ENCODE measurements around the gene ULK1.
A peak's percentile ranks its signal among the peaks of the same experiment; 100 is the strongest.
"Not testable (repeated sequence)": the region's sequence is repeated elsewhere in the genome, so short reads cannot be mapped to it uniquely, and the experiment has no call there.

ULK1 gene

DNA sequence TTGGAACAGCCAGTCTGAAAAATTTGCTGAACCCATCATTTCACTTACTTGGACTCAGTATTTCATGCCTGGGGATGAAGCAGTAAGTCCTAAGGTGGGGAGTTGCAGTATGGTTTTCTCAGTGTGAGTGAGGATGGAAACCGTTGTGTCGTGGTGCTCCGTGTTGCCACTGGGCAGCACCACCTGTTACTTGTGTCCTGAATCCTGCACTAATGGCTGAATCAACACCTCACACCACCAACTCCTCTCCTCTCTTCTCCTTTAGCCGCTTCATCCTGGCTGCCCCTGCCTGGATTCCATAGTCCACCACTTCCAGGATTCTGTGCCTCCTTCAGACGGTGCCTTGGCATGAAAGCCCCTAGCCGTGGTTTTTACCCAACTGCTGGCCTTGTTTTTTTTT lies 52.3 kb downstream of the ULK1 start:
- DNase-seq (ENCODE audit: low read depth, low spot score) = no peak
- H3K4me3 ChIP-seq (ENCODE audit: low read depth, low read length) = no peak overlapping the region
- ChIA-PET POLR2A (no interaction called here), CTCF (no interaction called here)
- TF ChIP-seq, protein P1, sequence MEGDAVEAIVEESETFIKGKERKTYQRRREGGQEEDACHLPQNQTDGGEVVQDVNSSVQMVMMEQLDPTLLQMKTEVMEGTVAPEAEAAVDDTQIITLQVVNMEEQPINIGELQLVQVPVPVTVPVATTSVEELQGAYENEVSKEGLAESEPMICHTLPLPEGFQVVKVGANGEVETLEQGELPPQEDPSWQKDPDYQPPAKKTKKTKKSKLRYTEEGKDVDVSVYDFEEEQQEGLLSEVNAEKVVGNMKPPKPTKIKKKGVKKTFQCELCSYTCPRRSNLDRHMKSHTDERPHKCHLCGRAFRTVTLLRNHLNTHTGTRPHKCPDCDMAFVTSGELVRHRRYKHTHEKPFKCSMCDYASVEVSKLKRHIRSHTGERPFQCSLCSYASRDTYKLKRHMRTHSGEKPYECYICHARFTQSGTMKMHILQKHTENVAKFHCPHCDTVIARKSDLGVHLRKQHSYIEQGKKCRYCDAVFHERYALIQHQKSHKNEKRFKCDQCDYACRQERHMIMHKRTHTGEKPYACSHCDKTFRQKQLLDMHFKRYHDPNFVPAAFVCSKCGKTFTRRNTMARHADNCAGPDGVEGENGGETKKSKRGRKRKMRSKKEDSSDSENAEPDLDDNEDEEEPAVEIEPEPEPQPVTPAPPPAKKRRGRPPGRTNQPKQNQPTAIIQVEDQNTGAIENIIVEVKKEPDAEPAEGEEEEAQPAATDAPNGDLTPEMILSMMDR (IDR thresholded peaks at IDR 0.05; ENCODE audit: insufficient read depth, low read length, missing control alignments) = no peak

DNA sequence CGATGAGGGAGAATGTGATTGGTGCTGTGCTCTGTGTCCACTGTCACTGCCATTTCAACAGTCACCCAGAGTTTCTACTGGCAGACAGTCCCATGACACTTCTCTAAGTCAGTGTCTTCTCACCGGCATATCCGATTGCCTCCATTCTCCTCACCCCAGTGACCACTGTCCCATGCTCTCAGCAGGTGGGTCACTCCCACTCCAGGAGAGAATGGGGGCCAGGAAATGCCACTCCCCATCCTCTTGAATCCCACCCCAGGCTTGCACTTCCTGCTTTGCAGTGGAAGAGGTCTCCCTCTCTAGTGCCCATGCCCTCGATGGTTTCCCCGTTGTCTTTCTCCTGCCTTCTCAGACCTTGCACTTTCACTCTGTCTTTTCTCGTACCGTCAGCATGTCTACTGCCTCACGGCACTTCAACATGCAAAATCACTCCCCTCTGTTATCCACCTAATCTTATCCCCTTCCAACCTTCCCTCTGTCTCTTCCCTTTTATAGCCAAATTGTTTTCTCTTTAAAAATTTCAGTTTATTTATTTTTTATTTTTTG lies 53.1 kb downstream of the ULK1 start:
- no peak for DNase-seq (ENCODE audit: low read depth, low spot score)
- no peak overlapping the region for H3K4me3 ChIP-seq (ENCODE audit: low read depth, low read length)
- CTCF ChIA-PET = no interaction called here
- TF ChIP-seq, protein P1 (IDR thresholded peaks at IDR 0.05; ENCODE audit: insufficient read depth, low read length, missing control alignments) = no peak
- POLR2A ChIA-PET = no interaction called here

DNA sequence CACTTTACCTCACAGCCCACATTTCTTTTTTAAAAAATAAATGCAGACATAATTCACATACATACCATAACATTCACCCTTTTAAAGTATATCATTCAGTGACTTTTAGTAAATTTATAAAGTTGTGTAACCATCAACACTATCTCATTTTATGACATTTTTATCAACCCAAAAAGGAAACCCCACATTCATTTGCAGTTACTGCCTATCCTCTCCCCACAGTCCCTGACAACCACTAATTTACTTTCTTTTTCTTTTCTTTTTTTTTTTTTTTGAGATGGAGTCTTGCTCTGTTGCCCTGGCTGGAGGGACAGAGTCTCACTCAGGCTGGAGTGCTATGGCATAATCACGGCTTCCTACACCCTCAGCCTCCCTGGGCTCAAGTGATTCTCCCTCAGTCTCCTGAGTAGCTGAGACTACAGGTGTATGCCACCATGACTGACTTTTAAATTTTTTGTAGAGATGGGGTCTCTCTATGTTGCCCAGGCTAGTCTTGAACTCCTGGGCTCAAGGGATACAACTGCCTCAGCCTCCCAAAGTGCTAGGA lies 53.8 kb downstream of the ULK1 start:
- POLR2A ChIA-PET = no interaction called here
- no peak for DNase-seq (ENCODE audit: low read depth, low spot score)
- CTCF ChIA-PET = interaction anchor here (0.7 kb wide), 1 partner anchor 112 kb away, joined by 3 read pairs; no protein-coding TSS in a partner anchor
- no peak overlapping the region for H3K4me3 ChIP-seq (ENCODE audit: low read depth, low read length)
- TF ChIP-seq, protein P1 (IDR thresholded peaks at IDR 0.05; ENCODE audit: insufficient read depth, low read length, missing control alignments) = no peak

DNA sequence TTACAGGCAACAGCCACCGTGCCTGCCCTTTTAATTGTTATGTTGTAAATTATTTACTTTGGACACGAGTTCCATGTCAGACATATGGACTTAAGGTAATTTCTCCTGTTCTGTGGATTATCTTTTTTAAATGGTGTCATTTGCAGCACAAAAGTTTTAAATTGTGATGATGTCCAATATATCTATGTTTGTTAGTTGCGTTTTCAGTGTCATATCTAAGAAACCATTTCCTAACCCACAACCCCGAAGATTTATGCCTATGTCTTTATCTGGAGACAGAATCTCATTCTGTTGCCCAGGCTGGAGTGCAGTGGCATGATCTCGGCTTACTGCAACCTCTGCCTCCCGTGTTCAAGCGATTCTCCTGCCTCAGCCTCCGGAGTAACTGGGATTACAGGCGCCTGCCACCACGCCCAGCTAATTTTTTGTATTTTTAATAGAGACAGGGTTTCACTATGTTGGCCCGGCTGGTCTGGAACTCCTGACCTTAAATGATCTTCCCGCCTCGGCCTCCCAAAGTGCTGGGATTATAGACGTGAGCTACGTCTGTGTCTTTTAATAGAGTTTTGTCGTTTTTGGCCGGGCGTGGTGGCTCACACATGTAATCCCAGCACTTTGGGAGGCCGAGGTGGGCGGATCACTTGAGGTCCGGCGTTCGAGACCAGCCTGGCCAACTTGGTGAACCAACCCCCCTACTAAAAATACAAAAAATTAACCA lies 54.5 kb downstream of the ULK1 start:
- peak overlapping the region; percentile 65 for H3K4me3 ChIP-seq (ENCODE audit: low read depth, low read length)
- ChIA-PET CTCF (interaction anchor here (0.7 to 3.6 kb wide), 7 partner anchors 14 to 181 kb away, joined by 3 to 13 read pairs (median 3); no protein-coding TSS in a partner anchor), POLR2A (interaction anchor here (0.5 to 1.0 kb wide), 3 partner anchors 18 to 118 kb away, joined by 3 to 4 read pairs (median 3); partner anchors contain the start of gene PUS1)
- DNase-seq (ENCODE audit: low read depth, low spot score) = not testable (repeated sequence)

DNA sequence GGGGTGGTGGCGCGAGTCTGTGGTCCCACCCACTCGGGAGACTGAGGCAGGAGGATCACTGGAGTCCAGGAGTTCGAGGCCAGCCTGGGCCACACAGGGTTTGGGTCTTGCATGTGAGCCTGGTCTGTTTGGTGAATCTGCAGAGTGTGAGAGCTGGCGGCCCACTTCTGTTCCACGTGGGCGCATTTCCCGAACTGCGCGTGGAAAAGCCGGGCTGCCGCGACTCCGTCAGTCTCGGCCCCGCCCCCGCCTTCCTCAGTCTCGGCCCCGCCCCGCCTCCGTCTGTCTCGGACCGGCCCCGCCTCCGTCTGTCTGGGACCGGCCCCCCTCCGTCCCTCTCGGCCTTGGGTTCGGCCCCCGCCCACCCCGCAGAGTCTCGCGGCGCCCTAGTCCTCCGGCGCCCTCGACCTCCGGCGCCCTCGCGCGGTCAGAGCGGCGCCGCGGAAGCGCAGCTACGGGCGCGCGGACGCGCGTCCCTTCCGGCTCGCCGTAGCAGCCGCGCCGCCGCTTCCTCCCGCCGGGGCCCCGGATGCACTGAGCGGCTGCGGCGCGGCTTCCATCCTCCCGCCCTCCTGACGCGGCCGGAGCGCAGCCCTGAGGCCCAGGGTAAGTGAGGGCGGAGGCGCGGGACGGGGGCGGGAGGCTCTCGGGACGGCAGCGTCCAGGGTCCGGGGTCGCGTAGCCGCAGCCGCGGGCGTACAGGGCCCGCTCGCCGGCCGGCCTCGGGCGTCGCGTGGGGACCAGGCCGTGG lies 55.2 kb downstream of the ULK1 start, which contains the start of gene EP400:
TSS of gene EP400 (plus strand) at position 512 of the 751 bp plus-strand sequence. CDS start 10,678 bp downstream, outside the sequence.
- peak; percentile 10 for DNase-seq (ENCODE audit: low read depth, low spot score)
- H3K4me3 ChIP-seq (ENCODE audit: low read depth, low read length) = peak within 1 kb of the TSS; percentile 80
- TF ChIP-seq, protein P1 (IDR thresholded peaks at IDR 0.05; ENCODE audit: insufficient read depth, low read length, missing control alignments) = peak; percentile 62
- CTCF ChIA-PET = interaction anchor here (0.9 to 3.6 kb wide), 7 partner anchors 10 to 182 kb away, joined by 3 to 13 read pairs (median 4); no protein-coding TSS in a partner anchor
- POLR2A ChIA-PET = interaction anchor here (0.5 to 1.0 kb wide), 3 partner anchors 17 to 119 kb away, joined by 3 to 4 read pairs (median 3); partner anchors contain the start of gene PUS1

DNA sequence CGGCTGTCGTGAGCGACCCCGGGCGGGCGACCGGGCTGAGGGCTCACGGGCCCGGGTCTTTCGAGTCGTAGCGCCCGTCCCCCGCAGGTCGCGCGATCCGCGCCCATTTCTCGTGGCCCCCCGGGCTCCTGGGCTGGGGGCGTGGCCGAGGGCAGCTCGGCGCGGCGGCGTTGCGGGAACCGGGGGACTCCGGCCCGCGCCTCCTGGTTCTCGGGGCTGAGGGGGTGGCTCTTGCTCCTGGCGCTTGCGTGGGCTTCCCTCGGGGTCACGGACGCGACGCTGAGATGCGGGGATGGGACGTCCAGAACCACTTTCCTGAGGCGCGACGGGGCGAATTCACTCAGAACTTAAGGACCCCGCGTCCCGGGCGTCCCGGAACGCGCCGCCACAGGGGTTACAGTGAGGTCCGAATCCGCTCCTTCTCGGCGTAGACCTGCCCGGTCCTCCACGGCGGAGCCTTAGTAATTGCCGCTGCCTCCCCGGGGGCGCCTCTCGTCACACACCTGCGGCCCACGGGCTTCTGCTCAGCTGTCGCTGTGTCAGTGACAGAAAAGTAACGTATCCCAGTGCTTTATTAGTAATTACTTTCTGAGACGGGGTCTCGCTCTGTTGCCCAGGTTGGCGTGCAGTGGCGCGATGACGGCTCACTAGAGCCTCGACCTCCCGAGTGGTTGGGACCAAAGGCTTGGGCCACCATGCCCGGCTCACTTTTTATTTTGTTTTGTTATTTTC lies 55.9 kb downstream of the ULK1 start:
- H3K4me3 ChIP-seq (ENCODE audit: low read depth, low read length) = peak overlapping the region; percentile 80
- DNase-seq (ENCODE audit: low read depth, low spot score) = no peak
- TF ChIP-seq, protein P1 (IDR thresholded peaks at IDR 0.05; ENCODE audit: insufficient read depth, low read length, missing control alignments) = no peak
- POLR2A ChIA-PET = interaction anchor here (1.0 kb wide), 1 partner anchor 120 kb away, joined by 3 read pairs; no protein-coding TSS in a partner anchor
- CTCF ChIA-PET = interaction anchor here (0.9 to 3.6 kb wide), 6 partner anchors 10 to 182 kb away, joined by 3 to 13 read pairs (median 4); no protein-coding TSS in a partner anchor

DNA sequence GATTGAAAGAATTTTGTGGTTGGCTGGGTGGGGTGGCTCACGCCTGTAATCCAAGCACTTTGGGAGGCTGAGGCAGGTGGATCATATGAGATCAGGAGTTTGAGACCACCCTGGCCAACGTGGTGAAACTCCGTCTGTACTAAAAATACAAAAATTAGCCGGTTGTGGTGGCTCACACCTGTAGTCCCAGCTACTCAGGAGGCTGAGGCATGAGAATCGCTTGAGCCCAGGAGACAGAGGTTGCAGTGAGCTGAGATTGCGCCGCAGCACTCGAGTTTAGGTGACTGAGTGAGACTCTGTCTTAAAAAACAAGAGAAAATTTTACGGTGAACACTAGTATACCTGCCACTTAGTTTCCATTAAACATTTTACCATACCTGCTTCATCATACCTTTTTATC lies 59.4 kb downstream of the ULK1 start:
- DNase-seq (ENCODE audit: low read depth, low spot score); H3K4me3 ChIP-seq (ENCODE audit: low read depth, low read length); POLR2A ChIA-PET; CTCF ChIA-PET: not testable (repeated sequence)

DNA sequence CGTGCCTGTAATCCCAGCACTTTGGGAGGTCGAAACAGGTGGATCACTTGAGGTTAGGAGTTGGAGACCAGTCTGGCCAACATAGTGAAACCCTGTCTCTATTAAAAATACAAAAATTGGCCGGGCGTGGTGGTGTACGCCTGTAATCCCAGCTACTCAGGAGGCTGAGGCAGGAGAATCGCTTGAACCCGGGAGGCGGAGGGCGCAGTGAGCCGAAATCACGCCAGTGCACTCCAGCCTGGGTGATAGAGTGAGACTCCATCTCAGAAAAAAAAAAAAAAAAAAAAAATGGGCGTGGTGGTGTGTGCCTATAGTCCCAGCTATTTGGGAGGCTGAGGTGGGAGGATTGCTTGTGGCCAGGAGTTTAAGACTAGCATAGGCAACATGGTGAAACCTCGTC lies 60.0 kb downstream of the ULK1 start:
- H3K4me3 ChIP-seq (ENCODE audit: low read depth, low read length); POLR2A ChIA-PET; DNase-seq (ENCODE audit: low read depth, low spot score): not testable (repeated sequence)
- CTCF ChIA-PET = interaction anchor here (0.7 kb wide), 1 partner anchor 42 kb away, joined by 3 read pairs; no protein-coding TSS in a partner anchor
